PC-9 (cell line): Measurements from ENCODE around the gene UNC93A.

Experiments used
- CTCF ChIP-seq: fragments of 200-600 bp; sonication (generic); conservative IDR thresholded peaks from 2 replicates; pipeline ENCODE4 v1.6.1; 2017; ENCODE audit warnings: mixed run types, antibody characterized with exemption, mild to moderate bottlenecking, moderate library complexity
- EZH2 ChIP-seq: fragments of 200-600 bp; sonication (generic); IDR thresholded peaks from 2 replicates; pipeline ENCODE4 v1.8.0; 2017; ENCODE audit warnings: antibody characterized with exemption, low read depth

GRCh38 chr6:167328086-167328485, 37.0 kb downstream of the UNC93A start:
- TF ChIP-seq CTCF, result no peak
- no peak for TF ChIP-seq EZH2
